HL-60 (cell line): ENCODE data around the gene ZNF444.
"Not testable (repeated sequence)": the region's sequence is repeated elsewhere in the genome, so short reads cannot be mapped to it uniquely, and the experiment has no call there.

Experiments
- CTCF ChIP-seq: IDR thresholded peaks from one replicate; pipeline ENCODE4 v1.5.1; 2011; ENCODE audit warnings: low read length, control low read depth, inconsistent platforms; ENCODE audit not compliant: insufficient read depth
- POLR2AphosphoS5 ChIP-seq: IDR thresholded peaks from 2 replicates; pipeline ENCODE4 v1.6.1; 2012; ENCODE audit warnings: low read depth
- REST ChIP-seq: IDR thresholded peaks from 2 replicates; pipeline ENCODE4 v1.6.1; 2012; ENCODE audit warnings: low read depth; ENCODE audit not compliant: insufficient replicate concordance
- SPI1 ChIP-seq: IDR thresholded peaks from 2 replicates; pipeline ENCODE4 v1.6.1; 2012; ENCODE audit warnings: low read depth, mild to moderate bottlenecking, borderline replicate concordance

GRCh38 chr19:56175861-56176307 lies 34.8 kb downstream of the ZNF444 start, which contains the start of gene GALP:
- not testable (repeated sequence) for TF ChIP-seq SPI1, CTCF, POLR2AphosphoS5, REST
